ENCODE data around the gene DDA1. TPM values are rescaled to one million over a fixed set of nuclear protein-coding genes. Genes with fewer than 3 reads are reported as not detected.

DDA1 gene
- total RNA-seq, 1 experiment from 2014 or later, result 42.8 TPM

GRCh38 chr19:17275441-17276175 is 33.8 kb upstream of the DDA1 start:
- H3K27me3 Mint-ChIP-seq (ENCODE audit: low read depth), result no peaks in the 10 kb centered on the region
- ChIA-PET CTCF (no interaction called here), POLR2A (no interaction called here)
- TF ChIP-seq ZNF138 (CRISPR knock-in tag; conservative IDR thresholded peaks at IDR 0.05), result no peak
- TF ChIP-seq OVOL2 (CRISPR knock-in tag; IDR thresholded peaks at IDR 0.05; ENCODE audit: borderline replicate concordance), result no peak
- no peak for TF ChIP-seq AR (CRISPR knock-in tag; IDR thresholded peaks at IDR 0.05)
- TF ChIP-seq MXD4 (CRISPR knock-in tag; IDR thresholded peaks at IDR 0.05; ENCODE audit: borderline replicate concordance), result no peak
- TF ChIP-seq ATF6 (CRISPR knock-in tag; IDR thresholded peaks at IDR 0.05), result no peak
- TF ChIP-seq FOXJ3 (CRISPR knock-in tag; IDR thresholded peaks at IDR 0.05; ENCODE audit: borderline replicate concordance), result no peak
- TF ChIP-seq NFE2L1 (CRISPR knock-in tag; IDR thresholded peaks at IDR 0.05), result no peak
- no peak for TF ChIP-seq ZNF425 (CRISPR knock-in tag; conservative IDR thresholded peaks at IDR 0.05)
- TF ChIP-seq JUN (CRISPR knock-in tag; IDR thresholded peaks at IDR 0.05), result no peak
- no peak for TF ChIP-seq RORB (CRISPR knock-in tag; IDR thresholded peaks at IDR 0.05)
- TF ChIP-seq KAT7 (CRISPR knock-in tag; IDR thresholded peaks at IDR 0.05; ENCODE audit: borderline replicate concordance), result no peak
- TF ChIP-seq STAT6 (CRISPR knock-in tag; conservative IDR thresholded peaks at IDR 0.05; ENCODE audit: low read depth), result no peak
- H3K4me1 Mint-ChIP-seq, result no peaks in the 10 kb centered on the region
- no peaks in the 10 kb centered on the region for H3K9me3 Mint-ChIP-seq
- H3K4me3 Mint-ChIP-seq, result no peak overlapping the region
- H3K36me3 Mint-ChIP-seq, result peaks cover 43% of the 10 kb centered on the region
- no peak overlapping the region; the same call in 1 of the 2 replicates for H3K27ac Mint-ChIP-seq
- DNase-seq (ENCODE audit: low spot score) (no peak), ATAC-seq (no peak)

GRCh38 chr19:17279436-17279835 is 29.9 kb upstream of the DDA1 start:
- no peak overlapping the region for H3K4me3 Mint-ChIP-seq
- POLR2A ChIA-PET, result no interaction called here
- H3K27me3 Mint-ChIP-seq (ENCODE audit: low read depth), result peaks cover 6% of the 10 kb centered on the region
- peaks cover 3% of the 10 kb centered on the region; the same call in 1 of the 2 replicates for H3K4me1 Mint-ChIP-seq
- no peak overlapping the region for H3K27ac Mint-ChIP-seq
- DNase-seq (ENCODE audit: low spot score) (no peak), ATAC-seq (no peak)
- no peaks in the 10 kb centered on the region for H3K9me3 Mint-ChIP-seq
- H3K36me3 Mint-ChIP-seq, result peaks cover 33% of the 10 kb centered on the region
- CTCF ChIA-PET, result interaction anchor here (0.9 to 3.9 kb wide), 3 partner anchors 13 to 26 kb away, joined by 3 to 19 read pairs (median 5); partner anchors contain the start of gene MRPL34
- TF ChIP-seq ESRRA (CRISPR knock-in tag; IDR thresholded peaks at IDR 0.05; ENCODE audit: borderline replicate concordance), result no peak
- no peak for TF ChIP-seq USF1 (CRISPR knock-in tag; IDR thresholded peaks at IDR 0.05)
- no peak for TF ChIP-seq ZNF425 (CRISPR knock-in tag; conservative IDR thresholded peaks at IDR 0.05)
- no peak for TF ChIP-seq HMGA2 (CRISPR knock-in tag; IDR thresholded peaks at IDR 0.05)
- no peak for TF ChIP-seq ELF4 (CRISPR knock-in tag; IDR thresholded peaks at IDR 0.05; ENCODE audit: low read depth)
- no peak for TF ChIP-seq MXD4 (CRISPR knock-in tag; IDR thresholded peaks at IDR 0.05; ENCODE audit: borderline replicate concordance)
- no peak for TF ChIP-seq ZNF121 (CRISPR knock-in tag; IDR thresholded peaks at IDR 0.05)
- TF ChIP-seq AR (CRISPR knock-in tag; IDR thresholded peaks at IDR 0.05), result no peak
- TF ChIP-seq TP53 (CRISPR knock-in tag; IDR thresholded peaks at IDR 0.05), result no peak
